Activated naive CD4-positive, alpha-beta T cell treated with anti-CD3 and anti-CD28 coated beads, Interleukin-2, amount 50 U/mL, for 24 hours (primary cell): ENCODE results near the gene NFIA.

Experiments
- H3K27ac Mint-ChIP-seq: one replicate; pipeline ENCODE4 v1.8.0; 2021; ENCODE audit warnings: mild to moderate bottlenecking, mixed read lengths
- H3K27me3 Mint-ChIP-seq: one replicate; pipeline ENCODE4 v1.8.0; 2021; ENCODE audit warnings: mixed read lengths
- H3K36me3 Mint-ChIP-seq: one replicate; pipeline ENCODE4 v1.8.0; 2021; ENCODE audit warnings: mixed read lengths
- H3K4me1 Mint-ChIP-seq: one replicate; pipeline ENCODE4 v1.8.0; 2021; ENCODE audit warnings: mixed read lengths
- H3K4me3 Mint-ChIP-seq: one replicate; pipeline ENCODE4 v1.8.0; 2021; ENCODE audit warnings: mild to moderate bottlenecking, mixed read lengths
- H3K9me3 Mint-ChIP-seq: one replicate; pipeline ENCODE4 v1.8.0; 2021; ENCODE audit warnings: mixed read lengths

NFIA gene

GRCh38 chr1:61102041-61102440 lies 19.7 kb downstream of the NFIA start:
- Mint-ChIP-seq H3K27me3 (peaks cover 1% of the 10 kb centered on the region), H3K27ac (no peak overlapping the region), H3K36me3 (no peaks in the 10 kb centered on the region), H3K9me3 (no peaks in the 10 kb centered on the region), H3K4me3 (no peak overlapping the region), H3K4me1 (peaks cover 5% of the 10 kb centered on the region)

GRCh38 chr1:61102621-61103020 lies 20.3 kb downstream of the NFIA start:
- no peaks in the 10 kb centered on the region for H3K9me3 Mint-ChIP-seq

DNA sequence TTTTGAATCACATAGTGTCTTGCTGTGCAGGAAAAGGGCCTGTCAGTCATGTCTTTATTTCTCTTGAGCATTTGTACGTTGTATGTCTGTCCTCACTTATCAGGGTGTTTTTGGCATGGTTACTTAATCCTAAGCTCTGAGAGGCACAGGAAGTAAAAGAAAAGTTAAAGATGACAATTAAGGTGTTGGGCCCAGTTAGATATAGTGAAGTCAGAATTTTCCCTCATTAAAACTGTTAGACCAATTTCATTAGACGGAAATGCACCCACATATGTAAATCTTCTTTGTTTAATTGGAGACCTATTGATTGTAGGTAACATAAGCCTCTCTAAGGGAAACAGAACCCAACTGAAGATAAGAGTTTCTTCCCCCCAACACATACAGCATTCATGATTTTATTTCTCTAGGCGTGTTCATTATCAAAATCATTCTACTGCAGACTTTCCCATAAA lies 21.9 kb downstream of the NFIA start:
- Mint-ChIP-seq H3K4me1 (peaks cover under 1% of the 10 kb centered on the region), H3K4me3 (no peak overlapping the region), H3K9me3 (no peaks in the 10 kb centered on the region), H3K27ac (no peak overlapping the region), H3K36me3 (peaks cover 3% of the 10 kb centered on the region), H3K27me3 (peaks cover 1% of the 10 kb centered on the region)

More at GRCh38 chr1:61102621-61103020, 20.3 kb downstream of the NFIA start:
- no peak overlapping the region for H3K27ac Mint-ChIP-seq
- peaks cover 5% of the 10 kb centered on the region for H3K4me1 Mint-ChIP-seq
- peaks cover 1% of the 10 kb centered on the region for H3K27me3 Mint-ChIP-seq
- H3K36me3 Mint-ChIP-seq: no peaks in the 10 kb centered on the region
- no peak overlapping the region for H3K4me3 Mint-ChIP-seq

DNA sequence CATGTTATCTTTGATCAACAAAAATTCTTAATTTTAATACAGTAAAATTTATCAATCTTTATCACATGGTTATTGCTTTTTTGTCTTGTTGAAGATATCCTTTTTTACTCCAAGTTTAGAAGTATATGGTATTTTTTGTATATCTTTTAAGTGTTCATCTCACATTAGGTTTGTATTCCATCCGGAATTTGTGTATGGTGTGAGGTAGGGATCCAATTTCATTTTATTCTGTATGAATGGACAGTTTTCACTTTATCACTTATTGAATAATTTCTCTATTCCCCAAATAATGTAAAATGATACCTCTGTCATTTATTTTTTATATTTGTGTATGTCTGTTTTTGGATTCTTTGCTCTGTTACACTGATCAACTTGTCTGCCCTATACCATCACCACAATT lies 25.3 kb downstream of the NFIA start:
- H3K4me3 Mint-ChIP-seq: no peak overlapping the region
- H3K36me3 Mint-ChIP-seq: peaks cover 3% of the 10 kb centered on the region
- H3K27ac Mint-ChIP-seq: no peak overlapping the region
- H3K9me3 Mint-ChIP-seq: no peaks in the 10 kb centered on the region
- H3K27me3 Mint-ChIP-seq: peaks cover 1% of the 10 kb centered on the region
- peaks cover 5% of the 10 kb centered on the region for H3K4me1 Mint-ChIP-seq

DNA sequence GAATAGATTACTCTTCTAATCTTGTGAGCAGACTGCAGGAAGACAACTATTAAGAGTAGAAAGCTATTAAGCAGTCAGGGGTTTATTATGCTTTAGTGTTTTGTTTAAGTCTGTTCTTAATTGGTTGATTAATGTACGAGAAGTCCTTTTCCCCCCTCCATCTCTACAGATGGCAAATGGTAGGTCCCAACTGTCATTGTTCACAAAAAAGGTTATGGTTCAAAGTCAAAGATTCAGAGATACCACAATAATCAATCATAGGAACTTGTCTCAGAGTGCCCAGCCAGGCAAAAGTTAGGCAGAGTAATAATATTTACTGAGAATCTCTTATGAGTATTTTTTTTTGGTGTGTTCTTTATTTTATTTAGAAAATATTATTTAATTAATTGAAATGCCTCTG lies 26.8 kb downstream of the NFIA start:
- Mint-ChIP-seq H3K9me3 (no peaks in the 10 kb centered on the region), H3K36me3 (peaks cover 7% of the 10 kb centered on the region), H3K27me3 (peaks cover 1% of the 10 kb centered on the region), H3K27ac (no peak overlapping the region), H3K4me1 (peaks cover 5% of the 10 kb centered on the region), H3K4me3 (no peak overlapping the region)

DNA sequence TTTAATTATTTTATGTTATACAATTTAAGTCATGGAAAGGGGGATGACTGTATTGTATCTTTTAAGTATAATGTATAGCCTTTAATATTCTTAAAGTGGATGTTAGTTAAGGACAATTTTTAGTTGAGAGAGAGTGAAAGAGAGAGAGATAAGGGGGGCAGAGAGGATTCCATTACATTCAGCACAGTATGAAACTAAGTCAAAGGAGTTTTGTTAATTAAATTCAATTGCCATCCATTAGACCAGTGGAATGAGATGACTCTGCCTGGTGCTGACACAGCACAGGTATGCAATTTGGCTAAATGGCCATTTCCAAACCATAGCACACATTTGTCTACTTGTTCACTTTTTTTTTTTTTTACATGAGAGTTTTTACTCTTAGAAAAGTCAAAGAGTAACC lies 27.5 kb downstream of the NFIA start:
- H3K36me3 Mint-ChIP-seq: peaks cover 7% of the 10 kb centered on the region
- H3K4me3 Mint-ChIP-seq: no peak overlapping the region
- peaks cover 5% of the 10 kb centered on the region for H3K4me1 Mint-ChIP-seq
- H3K27ac Mint-ChIP-seq: no peak overlapping the region
- H3K9me3 Mint-ChIP-seq: no peaks in the 10 kb centered on the region
- H3K27me3 Mint-ChIP-seq: peaks cover 1% of the 10 kb centered on the region

GRCh38 chr1:61110554-61110953 lies 28.2 kb downstream of the NFIA start:
- H3K4me1 Mint-ChIP-seq: peaks cover 5% of the 10 kb centered on the region
- H3K27me3 Mint-ChIP-seq: no peaks in the 10 kb centered on the region
- H3K27ac Mint-ChIP-seq: no peak overlapping the region
- no peak overlapping the region for H3K4me3 Mint-ChIP-seq
- peaks cover 7% of the 10 kb centered on the region for H3K36me3 Mint-ChIP-seq
- H3K9me3 Mint-ChIP-seq: no peaks in the 10 kb centered on the region

- H3K4me3 Mint-ChIP-seq: no peak overlapping the region
- no peaks in the 10 kb centered on the region for H3K9me3 Mint-ChIP-seq
- H3K27ac Mint-ChIP-seq: no peak overlapping the region
- H3K4me1 Mint-ChIP-seq: peaks cover 5% of the 10 kb centered on the region
- no peaks in the 10 kb centered on the region for H3K27me3 Mint-ChIP-seq
- H3K36me3 Mint-ChIP-seq: peaks cover 7% of the 10 kb centered on the region
These were observed 29.0 kb downstream of the NFIA start for GRCh38 chr1:61111084-61112004.

DNA sequence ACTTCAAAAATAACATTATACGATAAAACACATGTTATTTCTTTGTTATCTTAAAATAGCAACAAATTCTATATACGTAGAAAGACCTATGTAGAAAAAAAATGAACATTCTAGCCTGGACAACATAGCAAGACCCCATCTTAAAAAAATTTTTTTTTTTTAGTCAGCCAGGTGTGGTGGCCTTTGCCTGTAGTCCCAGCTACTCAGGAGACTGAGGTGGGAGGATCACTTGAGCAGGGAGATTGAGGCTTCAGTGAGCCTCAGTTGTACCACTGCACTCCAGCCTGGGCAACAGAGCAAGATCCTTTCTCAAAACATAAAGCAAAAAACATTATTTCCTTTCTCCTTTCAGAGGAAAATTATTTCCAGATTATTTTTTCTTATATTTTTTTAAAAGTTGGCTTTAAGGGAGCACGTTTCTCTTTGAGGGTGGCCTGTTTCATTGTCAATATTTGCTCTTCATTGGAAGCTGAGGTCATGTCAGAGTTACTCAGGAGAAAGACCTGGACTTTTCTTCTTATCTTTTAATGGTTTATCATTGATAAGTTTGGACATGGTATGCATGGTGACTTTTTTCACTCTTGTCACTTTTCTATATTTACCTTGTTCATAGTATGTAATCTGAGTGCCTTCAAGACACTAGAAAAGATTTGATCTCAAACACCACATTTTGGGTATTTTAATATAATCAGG lies 32.0 kb downstream of the NFIA start:
- Mint-ChIP-seq H3K36me3 (peaks cover 5% of the 10 kb centered on the region), H3K9me3 (no peaks in the 10 kb centered on the region), H3K27ac (no peak overlapping the region), H3K4me3 (no peak overlapping the region), H3K27me3 (no peaks in the 10 kb centered on the region), H3K4me1 (peaks cover 5% of the 10 kb centered on the region)

DNA sequence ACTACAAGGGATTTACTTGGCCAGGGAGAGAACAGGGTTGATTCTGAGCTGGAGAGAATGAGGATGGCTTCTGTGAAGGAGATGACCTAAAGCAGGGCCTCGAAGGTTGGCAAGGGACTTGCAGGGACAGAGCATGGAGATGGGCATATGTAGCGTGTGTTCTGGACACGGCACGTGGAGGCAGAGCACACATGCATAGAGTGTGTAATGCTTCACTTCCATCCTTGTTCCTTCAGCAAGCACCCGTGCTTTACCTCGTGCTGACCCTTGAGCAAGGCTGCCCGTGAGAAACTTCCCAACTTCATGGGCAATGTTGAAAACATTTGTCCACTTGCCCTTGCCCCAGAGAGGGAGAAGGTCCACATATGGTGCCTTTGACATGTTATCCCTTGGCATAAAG lies 33.1 kb downstream of the NFIA start:
- no peaks in the 10 kb centered on the region for H3K9me3 Mint-ChIP-seq
- H3K27me3 Mint-ChIP-seq: no peaks in the 10 kb centered on the region
- H3K36me3 Mint-ChIP-seq: peaks cover 5% of the 10 kb centered on the region
- H3K4me3 Mint-ChIP-seq: no peak overlapping the region
- peaks cover 5% of the 10 kb centered on the region for H3K4me1 Mint-ChIP-seq
- no peak overlapping the region for H3K27ac Mint-ChIP-seq

DNA sequence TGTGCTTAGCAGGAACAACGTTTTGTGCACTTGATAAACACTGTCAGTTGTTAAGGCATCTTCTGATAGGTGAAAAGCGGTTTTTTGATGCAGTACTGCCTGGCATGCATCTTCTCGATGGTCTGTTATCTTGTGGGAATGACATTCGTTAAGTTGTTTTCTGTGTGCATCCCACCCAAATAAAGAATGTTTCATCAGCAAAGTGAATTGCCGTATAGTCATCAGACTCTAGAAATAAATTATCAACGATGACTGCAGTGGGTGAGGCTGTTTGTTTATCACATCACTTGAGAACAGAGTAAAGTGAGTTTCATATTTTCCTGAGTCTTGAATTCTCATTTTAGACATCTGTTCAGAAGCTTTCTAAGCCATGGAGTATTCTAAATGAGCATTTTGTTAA lies 34.1 kb downstream of the NFIA start:
- Mint-ChIP-seq H3K27me3 (no peaks in the 10 kb centered on the region), H3K9me3 (no peaks in the 10 kb centered on the region), H3K4me3 (no peak overlapping the region), H3K36me3 (peaks cover 5% of the 10 kb centered on the region), H3K4me1 (no peaks in the 10 kb centered on the region), H3K27ac (no peak overlapping the region)

- H3K9me3 Mint-ChIP-seq: no peaks in the 10 kb centered on the region
- H3K4me3 Mint-ChIP-seq: no peak overlapping the region
- peaks cover 5% of the 10 kb centered on the region for H3K36me3 Mint-ChIP-seq
- no peaks in the 10 kb centered on the region for H3K4me1 Mint-ChIP-seq
- H3K27me3 Mint-ChIP-seq: no peaks in the 10 kb centered on the region
- H3K27ac Mint-ChIP-seq: no peak overlapping the region
These were observed 34.9 kb downstream of the NFIA start for GRCh38 chr1:61117283-61117682.

DNA sequence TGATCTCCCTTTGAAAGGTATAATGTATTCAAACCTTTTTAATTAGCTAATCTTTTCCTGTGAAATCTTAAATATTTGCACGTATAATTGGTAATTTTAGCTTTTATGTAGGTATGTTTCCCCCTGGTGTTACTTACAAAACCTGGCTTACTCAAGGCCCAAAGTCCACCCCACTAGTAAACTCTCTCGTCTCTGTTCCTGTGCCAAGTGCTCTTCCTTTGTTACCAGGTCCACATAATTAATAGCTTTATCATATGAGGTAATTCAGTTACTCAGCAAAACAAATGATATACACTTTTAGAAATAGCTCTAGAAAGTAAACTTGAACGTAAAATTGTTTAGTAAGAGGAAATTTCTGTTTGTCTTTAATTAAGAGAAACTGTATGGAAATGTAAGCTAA lies 36.7 kb downstream of the NFIA start:
- H3K27me3 Mint-ChIP-seq: no peaks in the 10 kb centered on the region
- H3K9me3 Mint-ChIP-seq: no peaks in the 10 kb centered on the region
- H3K4me3 Mint-ChIP-seq: no peak overlapping the region
- H3K36me3 Mint-ChIP-seq: no peaks in the 10 kb centered on the region
- H3K27ac Mint-ChIP-seq: no peak overlapping the region
- H3K4me1 Mint-ChIP-seq: no peaks in the 10 kb centered on the region

DNA sequence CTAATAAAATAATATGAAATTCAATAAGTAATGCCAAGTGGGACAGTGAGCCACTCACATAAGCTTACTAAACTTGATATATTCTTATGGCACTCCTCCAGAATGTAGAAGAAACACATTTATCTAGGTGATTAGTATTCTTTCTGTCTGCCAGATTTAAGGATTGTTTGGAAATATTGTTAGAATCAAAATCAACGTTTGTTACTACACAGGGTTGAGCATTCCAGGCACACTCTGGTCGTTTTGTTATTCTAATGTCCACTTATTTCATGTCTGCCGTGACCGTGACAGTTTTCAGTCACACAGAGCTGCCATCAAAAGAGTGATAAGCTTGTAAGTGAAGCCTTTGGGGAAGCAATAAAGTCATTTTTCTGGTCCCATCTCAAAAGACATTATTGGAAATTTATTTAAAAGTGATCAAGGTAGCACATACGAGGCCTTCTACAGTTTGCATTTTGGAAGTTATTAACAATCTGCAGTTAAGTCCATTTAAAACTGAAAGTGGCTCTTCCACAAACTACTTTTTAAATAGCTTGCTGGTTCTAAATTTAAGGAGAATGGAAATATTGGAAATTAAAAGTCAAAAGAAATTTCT lies 38.0 kb downstream of the NFIA start:
- Mint-ChIP-seq H3K9me3 (no peaks in the 10 kb centered on the region), H3K4me3 (no peak overlapping the region), H3K4me1 (no peaks in the 10 kb centered on the region), H3K36me3 (no peaks in the 10 kb centered on the region), H3K27ac (no peak overlapping the region), H3K27me3 (no peaks in the 10 kb centered on the region)

DNA sequence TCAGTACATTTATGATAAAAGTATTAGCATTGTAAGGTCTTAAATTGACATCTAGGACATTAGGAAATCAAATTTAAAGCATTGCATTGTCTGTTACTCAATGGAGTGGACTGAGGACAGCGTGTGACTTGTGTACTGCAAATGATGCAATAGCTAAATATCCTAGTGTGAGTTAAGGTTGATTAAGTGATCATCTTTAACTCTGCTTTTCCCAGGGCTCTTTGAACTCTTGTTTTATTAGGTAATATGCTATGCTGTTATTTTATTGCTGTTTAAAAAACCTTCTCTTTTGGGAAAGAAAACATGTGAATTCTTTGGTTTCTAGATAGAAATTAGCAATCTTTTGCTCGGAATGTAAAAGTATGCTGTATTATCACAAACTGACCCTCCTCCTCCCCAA lies 38.6 kb downstream of the NFIA start:
- no peak overlapping the region for H3K27ac Mint-ChIP-seq
- H3K4me3 Mint-ChIP-seq: no peak overlapping the region
- H3K27me3 Mint-ChIP-seq: no peaks in the 10 kb centered on the region
- H3K36me3 Mint-ChIP-seq: no peaks in the 10 kb centered on the region
- H3K4me1 Mint-ChIP-seq: no peaks in the 10 kb centered on the region
- H3K9me3 Mint-ChIP-seq: no peaks in the 10 kb centered on the region

GRCh38 chr1:61121631-61122030 lies 39.3 kb downstream of the NFIA start:
- Mint-ChIP-seq H3K9me3 (no peaks in the 10 kb centered on the region), H3K4me3 (no peak overlapping the region), H3K27ac (no peak overlapping the region), H3K4me1 (no peaks in the 10 kb centered on the region), H3K27me3 (no peaks in the 10 kb centered on the region), H3K36me3 (no peaks in the 10 kb centered on the region)
